H9 (cell line): ENCODE data around the gene KDM4C. TPM values are rescaled to one million over a fixed set of nuclear protein-coding genes. Genes with fewer than 3 reads are reported as not detected.

Experiments used
- DNase-seq: peaks from one replicate; pipeline ENCODE4 v3.0.0-alpha.2; 2017
- H2AFZ ChIP-seq: one replicate; pipeline ENCODE4 v1.6.1; 2013; ENCODE audit warnings: mild to moderate bottlenecking, low read length, control low read depth, moderate library complexity
- H2AK5ac ChIP-seq: 2 replicates; pipeline ENCODE4 v1.6.1; 2013; ENCODE audit warnings: low read length, control low read depth, mixed read lengths; ENCODE audit not compliant: insufficient read length
- H2BK120ac ChIP-seq: one replicate; pipeline ENCODE4 v1.6.1; 2013; ENCODE audit warnings: low read depth, mild to moderate bottlenecking, low read length, control low read depth, inconsistent platforms; ENCODE audit not compliant: poor library complexity, severe bottlenecking
- H2BK12ac ChIP-seq: 2 replicates; pipeline ENCODE4 v1.6.1; 2013; ENCODE audit warnings: low read length, control low read depth, mixed read lengths, low read depth; ENCODE audit not compliant: insufficient read length
- H2BK15ac ChIP-seq: 2 replicates; pipeline ENCODE4 v1.6.1; 2013; ENCODE audit warnings: low read depth, low read length, control low read depth
- H2BK20ac ChIP-seq: one replicate; pipeline ENCODE4 v1.6.1; 2013; ENCODE audit warnings: low read depth, mild to moderate bottlenecking, low read length, control low read depth, inconsistent platforms; ENCODE audit not compliant: poor library complexity, severe bottlenecking
- H2BK5ac ChIP-seq: 2 replicates; pipeline ENCODE4 v1.6.1; 2013; ENCODE audit warnings: low read length, control low read depth, mixed read lengths; ENCODE audit not compliant: insufficient read length
- H3K14ac ChIP-seq: 2 replicates; pipeline ENCODE4 v1.6.1; 2013; ENCODE audit warnings: low read length, control low read depth; ENCODE audit not compliant: insufficient read depth
- H3K18ac ChIP-seq: 2 replicates; pipeline ENCODE4 v1.6.1; 2013; ENCODE audit warnings: low read depth, mild to moderate bottlenecking, mixed read lengths, low read length, control low read depth; ENCODE audit not compliant: insufficient read length
- H3K23ac ChIP-seq: 2 replicates; pipeline ENCODE4 v1.6.1; 2013; ENCODE audit warnings: low read length, control low read depth, mixed read lengths, low read depth; ENCODE audit not compliant: insufficient read length
- H3K23me2 ChIP-seq: 2 replicates; pipeline ENCODE4 v1.6.1; 2013; ENCODE audit warnings: low read depth, mild to moderate bottlenecking, mixed read lengths, low read length, control low read depth; ENCODE audit not compliant: insufficient read length, poor library complexity, severe bottlenecking
- H3K27ac ChIP-seq: 2 replicates; pipeline ENCODE4 v1.5.1; 2013; ENCODE audit warnings: low read length, control low read depth, mixed read lengths, low read depth; ENCODE audit not compliant: insufficient read length
- H3K27me3 ChIP-seq: 2 replicates; pipeline ENCODE4 v1.6.1; 2013; ENCODE audit warnings: low read length, control low read depth, inconsistent platforms; ENCODE audit not compliant: insufficient read depth
- H3K4ac ChIP-seq: 2 replicates; pipeline ENCODE4 v1.6.1; 2013; ENCODE audit warnings: low read depth, mild to moderate bottlenecking, control low read depth, inconsistent platforms, low read length, moderate library complexity
- H3K4me1 ChIP-seq: 2 replicates; pipeline ENCODE4 v1.6.1; 2013; ENCODE audit warnings: low read length, control low read depth, inconsistent platforms; ENCODE audit not compliant: insufficient read depth
- H3K4me2 ChIP-seq: 2 replicates; pipeline ENCODE4 v1.6.1; 2013; ENCODE audit warnings: low read length, control low read depth, mixed read lengths; ENCODE audit not compliant: insufficient read length, insufficient read depth
- H3K56ac ChIP-seq: 2 replicates; pipeline ENCODE4 v1.6.1; 2013; ENCODE audit warnings: low read depth, mild to moderate bottlenecking, mixed read lengths, low read length, control low read depth; ENCODE audit not compliant: insufficient read length
- H3K79me1 ChIP-seq: 2 replicates; pipeline ENCODE4 v1.6.1; 2013; ENCODE audit warnings: low read depth, mild to moderate bottlenecking, moderate library complexity, low read length, control low read depth, inconsistent platforms; ENCODE audit not compliant: insufficient read depth, poor library complexity, severe bottlenecking
- H3K79me2 ChIP-seq: 2 replicates; pipeline ENCODE4 v1.6.1; 2013; ENCODE audit warnings: low read length, control low read depth, inconsistent platforms; ENCODE audit not compliant: insufficient read depth
- H3K9ac ChIP-seq: 2 replicates; pipeline ENCODE4 v1.6.1; 2013; ENCODE audit warnings: low read length, control low read depth, mixed read lengths; ENCODE audit not compliant: insufficient read length; ENCODE audit errors: extremely low read depth
- H3K9me3 ChIP-seq: one replicate; pipeline ENCODE4 v1.6.1; 2013; ENCODE audit warnings: low read depth, low read length, inconsistent platforms; ENCODE audit not compliant: control insufficient read depth
- H3T11ph ChIP-seq: one replicate; pipeline ENCODE4 v1.6.1; 2013; ENCODE audit warnings: mild to moderate bottlenecking, low read length, control low read depth, inconsistent platforms
- H4K20me1 ChIP-seq: one replicate; pipeline ENCODE4 v1.6.1; 2013; ENCODE audit not compliant: control insufficient read depth, insufficient read length, insufficient read depth
- H4K5ac ChIP-seq: 2 replicates; pipeline ENCODE4 v1.6.1; 2013; ENCODE audit warnings: low read depth, mild to moderate bottlenecking, mixed read lengths, low read length, control low read depth; ENCODE audit not compliant: insufficient read length
- H4K8ac ChIP-seq: replicated peaks from 2 replicates; pipeline ENCODE4 v1.6.1; 2013; ENCODE audit warnings: low read length, control low read depth, mixed read lengths, low read depth; ENCODE audit not compliant: insufficient read length
- H4K91ac ChIP-seq: 2 replicates; pipeline ENCODE4 v1.6.1; 2013; ENCODE audit warnings: low read depth, mild to moderate bottlenecking, moderate library complexity, mixed read lengths, low read length, control low read depth; ENCODE audit not compliant: insufficient read length
- H3K27ac Mint-ChIP-seq, 3 experiments: 2 replicates in 2 of 3; 3 replicates in 1 of 3; pipeline ENCODE4 v1.8.0; 2020 to 2021; ENCODE audit warnings: mixed read lengths in 3 of 3, mild to moderate bottlenecking in 1 of 3, moderate library complexity in 1 of 3
- H3K27me3 Mint-ChIP-seq: 2 replicates; pipeline ENCODE4 v1.8.0; 2021; ENCODE audit warnings: low read depth, mild to moderate bottlenecking, moderate library complexity, mixed read lengths
- H3K36me3 Mint-ChIP-seq, 3 experiments: 2 replicates in 2 of 3; 3 replicates in 1 of 3; pipeline ENCODE4 v1.8.0; 2020 to 2021; ENCODE audit warnings: low read depth in 3 of 3, mixed read lengths in 3 of 3; ENCODE audit not compliant: insufficient read depth in 1 of 3
- H3K4me1 Mint-ChIP-seq, 2 experiments: 2 replicates each; pipeline ENCODE4 v1.8.0; 2020; ENCODE audit warnings: mixed read lengths in 2 of 2
- H3K4me3 Mint-ChIP-seq, 2 experiments: 2 replicates in 1 of 2; 3 replicates in 1 of 2; pipeline ENCODE4 v1.8.0; 2020 to 2021; ENCODE audit warnings: mild to moderate bottlenecking in 2 of 2, mixed read lengths in 2 of 2, moderate library complexity in 1 of 2
- H3K9me3 Mint-ChIP-seq, 2 experiments: 2 replicates in 1 of 2; 3 replicates in 1 of 2; pipeline ENCODE4 v1.8.0; 2020; ENCODE audit warnings: mild to moderate bottlenecking in 2 of 2, mixed read lengths in 2 of 2, moderate library complexity in 1 of 2
- CTCF ChIP-seq: fragments of 200-600 bp; sonication (generic); conservative IDR thresholded peaks from 3 replicates; pipeline ENCODE4 v1.8.0; 2021; ENCODE audit warnings: antibody characterized with exemption, mild to moderate bottlenecking
- whole genome bisulfite sequencing: extraction: QIAGEN DNeasy Blood & Tissue Kit; methylation state at CpG from one replicate; pipeline ENCODE4 v1.1.7; 2013; ENCODE audit warnings: missing lambda C conversion rate, low lambda C conversion rate, mixed read lengths; ENCODE audit not compliant: insufficient read length; ENCODE audit errors: extremely low coverage; 5-methylcytosine and 5-hydroxymethylcytosine counted together
- total RNA-seq: library from RNA; stranded (reverse); gene quantifications from 2 replicates; pipeline ENCODE4 v1.2.1, GENCODE V29; 2021

KDM4C gene
- total RNA-seq, 1 experiment from 2014 or later: 24.0 TPM

GRCh38 chr9:6896562-6896961 is 138.8 kb downstream of the KDM4C start:
- no peaks in the 10 kb centered on the region for H3K23me2 ChIP-seq
- H2BK20ac ChIP-seq: no peak overlapping the region
- H3K27ac ChIP-seq: no peak overlapping the region
- H3K27me3 ChIP-seq: no peaks in the 10 kb centered on the region
- H3K14ac ChIP-seq: no peak overlapping the region
- no peak overlapping the region for H3K18ac ChIP-seq
- Mint-ChIP-seq H3K4me1 (peaks cover 4 to 8% of the 10 kb centered on the region in 2 experiments; a peak in 3 of 4 replicates), H3K27ac (no peak overlapping the region; a peak in 1 of 7 replicates), H3K27me3 (no peaks in the 10 kb centered on the region), H3K4me3 (no peak overlapping the region), H3K9me3 (no peaks in the 10 kb centered on the region), H3K36me3 (peaks cover 0 to 5% (median 4%) of the 10 kb centered on the region in 3 experiments; a peak in 2 of 7 replicates)
- H2BK5ac ChIP-seq: no peak overlapping the region
- no peak overlapping the region for H3T11ph ChIP-seq
- no peak overlapping the region for H2AFZ ChIP-seq
- no peak overlapping the region for H2AK5ac ChIP-seq
- H3K4me2 ChIP-seq: no peak overlapping the region
- H4K5ac ChIP-seq: no peak overlapping the region
- H4K20me1 ChIP-seq: no peaks in the 10 kb centered on the region
- H4K8ac ChIP-seq: no peak overlapping the region
- no peak overlapping the region for H3K4ac ChIP-seq
- H3K79me1 ChIP-seq: peaks cover 2% of the 10 kb centered on the region
- no peaks in the 10 kb centered on the region for H3K9me3 ChIP-seq
- no peaks in the 10 kb centered on the region for H3K4me1 ChIP-seq
- WGBS: no CpG with 5 or more reads among the region's 2 CpGs
- no peak overlapping the region for H3K56ac ChIP-seq
- no peaks in the 10 kb centered on the region for H3K79me2 ChIP-seq
- no peak overlapping the region for H3K9ac ChIP-seq
- H4K91ac ChIP-seq: no peak overlapping the region
- no peak for DNase-seq
- TF ChIP-seq CTCF: no peak
- H2BK15ac ChIP-seq: no peak overlapping the region
- H2BK12ac ChIP-seq: no peak overlapping the region
- no peak overlapping the region for H3K23ac ChIP-seq
- no peak overlapping the region for H2BK120ac ChIP-seq
